HG03175 (cell line): ENCODE results near the gene SSBP3.
"Not testable (repeated sequence)": the region's sequence is repeated elsewhere in the genome, so short reads cannot be mapped to it uniquely, and the experiment has no call there.

Experiments used
- ATAC-seq: cut with Tn5 transposase; IDR thresholded peaks from one replicate; pipeline ENCODE4 v1.9.1; 2021; ENCODE audit warnings: mild to moderate bottlenecking, moderate library complexity; ENCODE audit not compliant: unreplicated experiment

Gene SSBP3

GRCh38 chr1:54355931-54356679 is 50.1 kb downstream of the SSBP3 start:
- no peak for ATAC-seq

DNA sequence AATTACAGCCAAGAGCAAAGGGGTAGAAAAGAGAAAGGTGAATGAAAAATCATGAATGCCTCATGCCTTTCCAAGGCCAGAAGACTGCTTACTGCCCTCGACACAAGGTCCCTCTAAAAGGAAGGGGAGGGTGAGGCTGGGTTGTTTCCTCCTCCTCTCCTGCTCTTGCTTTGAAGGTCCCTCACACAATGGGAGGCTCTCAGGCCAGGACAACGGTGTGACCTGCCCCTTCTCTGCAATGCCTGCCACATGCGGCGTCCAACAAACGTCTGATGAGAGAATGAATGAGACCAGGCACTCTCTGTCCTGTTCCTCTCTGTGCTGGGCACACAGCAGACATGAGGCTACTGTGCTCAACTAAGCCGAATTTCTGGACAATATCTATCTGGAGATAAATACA is 51.3 kb downstream of the SSBP3 start:
- no peak for ATAC-seq

DNA sequence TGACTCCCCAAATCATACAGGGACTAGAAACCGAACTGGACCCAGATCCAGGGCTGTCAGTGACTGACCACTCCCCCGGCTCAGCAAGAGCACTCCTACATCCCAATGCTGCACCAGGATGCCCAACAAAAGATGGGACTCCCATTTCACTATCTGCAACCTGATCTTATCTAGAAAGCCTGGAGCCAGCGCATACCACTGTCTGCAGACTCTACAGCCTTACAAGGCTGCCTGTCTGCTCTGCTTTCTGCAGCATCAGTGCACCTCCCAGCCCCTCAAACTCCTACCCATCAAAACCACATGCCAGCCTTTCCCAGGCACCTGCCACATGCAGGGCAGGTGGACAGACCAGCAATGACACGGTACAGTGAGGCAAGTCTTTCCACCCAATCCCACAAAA is 52.2 kb downstream of the SSBP3 start:
- ATAC-seq, result no peak

GRCh38 chr1:54352755-54353154 is 53.4 kb downstream of the SSBP3 start:
- ATAC-seq, result no peak

- no peak for ATAC-seq
These were observed 55.8 kb downstream of the SSBP3 start for GRCh38 chr1:54350360-54350759.

GRCh38 chr1:54348700-54349021 is 57.5 kb downstream of the SSBP3 start:
- ATAC-seq, result no peak

DNA sequence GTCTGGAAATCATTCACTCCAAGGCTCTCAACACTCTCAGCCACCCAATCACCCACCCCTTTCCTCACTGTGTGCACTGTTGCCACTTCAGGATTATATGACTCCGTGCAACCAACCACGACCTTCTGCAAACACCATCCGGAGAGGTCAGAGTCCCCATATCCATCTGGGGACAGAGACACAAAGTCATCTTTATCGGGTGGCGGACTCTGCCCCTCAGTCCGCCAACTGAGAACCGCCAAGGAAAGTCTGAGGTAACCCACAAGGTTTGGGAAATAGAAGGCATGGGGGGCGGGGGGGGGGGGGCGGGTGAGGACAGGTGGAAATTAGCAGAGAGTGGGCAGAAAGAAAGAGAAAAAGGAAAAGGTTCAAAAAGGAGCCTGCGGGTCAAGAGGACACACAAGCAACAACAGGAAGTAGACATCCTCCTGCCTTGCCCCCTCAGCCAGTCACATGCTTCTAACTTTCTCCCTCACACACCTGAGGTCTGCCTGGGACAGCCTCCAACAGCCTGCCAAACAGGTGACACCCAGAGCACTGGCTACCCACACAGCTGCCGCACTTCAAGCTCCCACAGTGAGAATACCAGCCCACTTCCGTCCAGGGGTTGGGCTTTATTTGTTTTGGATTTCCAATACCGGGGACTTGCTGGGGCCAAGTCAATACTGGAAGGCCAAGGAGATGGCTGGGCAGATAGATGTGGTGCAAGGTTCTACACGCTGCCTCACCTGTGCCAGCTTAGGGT is 58.1 kb downstream of the SSBP3 start:
- no peak for ATAC-seq

- ATAC-seq, result no peak
These were observed 58.8 kb downstream of the SSBP3 start for GRCh38 chr1:54347261-54347954.

- ATAC-seq, result not testable (repeated sequence)
These were observed 60.6 kb downstream of the SSBP3 start for GRCh38 chr1:54345548-54345947.

GRCh38 chr1:54345116-54345515 is 61.1 kb downstream of the SSBP3 start:
- ATAC-seq, result no peak

DNA sequence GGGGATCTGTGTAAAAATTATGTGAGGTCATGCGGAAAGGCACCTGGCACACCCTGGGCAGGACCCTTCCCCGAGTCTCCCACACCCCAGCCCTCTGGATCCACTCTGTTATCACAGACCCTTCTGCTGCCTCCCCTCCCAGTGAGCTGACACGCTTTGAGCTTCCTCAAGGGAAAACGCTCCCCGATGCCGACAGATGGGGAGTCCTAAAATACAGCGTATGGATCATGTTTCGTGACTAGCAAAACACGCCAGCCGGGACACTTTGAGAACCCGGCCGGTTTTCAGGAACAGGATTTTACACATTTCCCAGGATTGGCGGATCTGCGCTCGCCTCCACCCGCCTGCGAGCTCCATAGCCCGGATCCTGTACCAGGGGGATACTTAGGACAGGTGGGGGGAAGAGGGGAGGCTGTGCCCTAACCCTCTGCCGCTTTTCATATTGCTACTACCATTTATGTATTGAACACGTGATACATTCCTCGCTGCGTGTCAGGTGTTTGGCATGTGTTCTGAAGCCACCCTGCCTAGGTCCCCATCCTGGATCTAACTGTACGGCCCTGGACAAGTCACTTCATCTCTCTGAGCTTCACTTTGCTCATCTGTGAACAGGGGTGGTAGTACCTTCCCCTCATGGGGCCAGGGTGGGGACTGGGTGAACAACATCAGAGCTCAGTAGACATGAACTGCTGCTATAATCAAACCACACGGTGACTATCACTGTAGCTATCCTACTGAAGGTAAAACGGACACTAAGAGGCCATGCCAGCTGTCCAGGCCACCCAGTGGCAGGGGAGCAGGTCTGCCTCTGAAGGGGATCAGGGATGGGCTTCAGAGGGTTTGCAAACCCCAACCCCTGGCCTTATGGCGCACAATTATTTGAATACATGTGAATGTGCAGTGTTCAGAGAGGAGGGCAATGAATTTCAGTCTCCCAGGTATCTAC is 63.2 kb downstream of the SSBP3 start:
- ATAC-seq, result no peak

- ATAC-seq, result no peak
These were observed 63.9 kb downstream of the SSBP3 start for GRCh38 chr1:54342288-54342687.

- no peak for ATAC-seq
These were observed 64.4 kb downstream of the SSBP3 start for GRCh38 chr1:54341763-54342162.

DNA sequence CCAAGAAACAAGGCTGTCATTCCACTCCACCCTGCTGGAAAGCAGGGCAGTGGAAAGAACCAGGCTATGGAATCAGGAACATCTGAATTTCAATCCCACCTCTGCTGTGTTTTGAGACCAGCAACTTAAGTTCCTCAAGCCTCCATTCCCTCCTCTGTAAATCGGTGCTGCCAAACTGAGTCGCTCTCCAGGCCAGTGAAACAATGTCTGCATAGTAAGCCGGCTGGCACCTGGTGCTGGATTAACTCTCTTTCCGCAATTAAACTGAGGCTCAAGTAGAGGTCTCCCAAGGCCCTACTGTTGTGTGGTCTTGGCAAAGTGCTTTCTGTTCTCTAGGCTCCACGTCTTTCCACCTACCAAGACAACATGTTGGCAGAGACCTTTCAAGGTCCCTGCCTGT is 65.3 kb downstream of the SSBP3 start:
- no peak for ATAC-seq

GRCh38 chr1:54340434-54340833 is 65.8 kb downstream of the SSBP3 start:
- ATAC-seq, result no peak

GRCh38 chr1:54339126-54339525 is 67.1 kb downstream of the SSBP3 start:
- ATAC-seq, result no peak

DNA sequence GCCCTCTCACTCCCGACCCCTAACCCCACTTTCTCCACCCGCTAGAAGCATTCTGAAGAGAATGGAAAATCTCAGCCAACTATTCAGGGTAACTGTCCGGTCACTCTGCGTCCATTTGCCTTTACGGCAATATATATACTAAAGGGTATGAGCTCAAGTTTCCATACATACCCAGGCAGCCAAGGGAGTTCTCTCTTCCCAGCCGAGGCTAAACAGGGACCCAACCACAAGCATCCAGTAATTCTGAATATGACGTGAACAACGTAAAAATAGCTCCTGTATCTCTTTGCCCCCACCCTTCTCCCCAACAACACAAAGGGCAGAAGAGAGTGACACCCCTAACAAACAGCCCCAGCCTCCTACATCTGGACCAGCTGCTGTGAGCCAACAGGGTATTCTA is 67.7 kb downstream of the SSBP3 start:
- no peak for ATAC-seq

DNA sequence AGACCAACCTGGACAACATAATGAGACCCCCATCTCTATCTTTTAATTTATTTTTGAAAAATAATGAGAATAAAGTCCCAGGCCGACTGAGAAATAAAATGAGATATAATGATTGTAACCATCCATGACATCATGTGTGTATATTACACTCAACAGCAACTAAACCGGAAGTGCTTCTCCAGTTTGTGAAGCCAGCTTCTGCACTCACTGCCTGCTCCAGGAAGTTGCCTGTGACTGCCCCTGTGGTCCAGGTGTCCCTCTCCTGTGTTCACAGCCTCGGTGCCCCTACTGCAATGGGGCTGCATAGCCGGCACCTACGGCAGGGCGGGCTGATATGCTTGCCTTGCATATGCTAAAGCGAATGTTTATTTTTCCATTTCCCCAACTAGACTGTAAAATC is 68.3 kb downstream of the SSBP3 start:
- no peak for ATAC-seq

DNA sequence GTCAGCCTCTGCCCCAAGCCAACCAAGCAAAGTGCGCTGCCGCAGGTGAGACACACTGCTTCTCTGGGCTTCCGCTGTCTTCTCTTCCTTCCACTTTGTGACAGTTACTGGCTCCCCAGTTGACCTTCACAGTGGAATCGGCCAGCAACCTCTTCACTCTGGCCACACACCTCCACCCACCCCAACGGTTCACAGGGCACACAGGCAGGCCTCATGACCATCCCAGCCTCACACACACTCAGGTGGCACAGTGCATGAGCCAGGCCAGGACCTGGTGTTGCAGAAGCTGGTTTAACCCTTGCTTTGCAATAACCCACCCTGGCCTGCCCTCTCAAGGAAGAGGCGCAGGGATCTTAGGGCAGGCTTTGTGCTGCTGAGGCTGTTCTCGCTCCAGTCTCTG is 69.2 kb downstream of the SSBP3 start:
- no peak for ATAC-seq

DNA sequence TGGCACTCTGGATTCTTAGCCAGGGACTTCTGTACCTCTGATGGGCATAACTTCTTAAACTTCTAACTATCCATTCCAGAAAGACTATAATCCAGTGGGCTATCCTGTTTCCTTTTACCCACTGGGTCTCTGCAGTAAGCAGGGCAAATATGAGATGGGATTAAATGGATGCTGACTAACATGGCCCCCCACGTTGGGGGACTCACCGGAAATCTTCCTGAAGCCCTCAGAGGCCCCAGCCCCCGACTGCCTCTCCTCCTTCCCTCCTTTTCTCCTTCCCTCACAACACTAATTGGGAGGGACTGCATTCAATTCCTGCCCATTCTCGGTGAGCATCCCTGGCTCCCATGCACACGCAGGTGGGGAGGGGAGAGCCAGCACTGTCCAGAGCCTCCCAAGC is 70.1 kb downstream of the SSBP3 start:
- ATAC-seq, result no peak

DNA sequence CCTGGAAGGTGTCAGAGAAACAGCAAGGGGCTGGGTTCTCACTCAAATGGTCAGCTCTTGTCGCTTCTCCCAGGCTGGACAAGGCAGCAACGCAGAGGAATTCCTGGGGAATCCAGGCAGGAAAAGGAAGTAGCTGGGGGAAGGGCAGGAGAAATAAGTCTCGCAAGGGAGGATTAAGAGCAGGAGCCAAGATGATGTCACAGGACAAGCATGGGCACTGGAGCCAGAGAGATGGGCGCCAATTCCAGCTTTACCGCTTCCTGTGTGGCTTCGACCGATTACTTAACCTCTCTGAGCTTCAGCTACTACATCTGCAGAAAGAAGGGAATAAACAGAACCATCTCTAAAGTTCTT is 70.5 kb downstream of the SSBP3 start:
- no peak for ATAC-seq
